Esophagus muscularis mucosa (tissue), 3 donors: ENCODE measurements around the gene CSAD.

ENCODE experiments used
- CTCF ChIP-seq, 3 experiments: fragments of 200-600 bp in 2 of 3; fragments of 450-650 bp in 1 of 3; sonication (generic) in 2 of 3; IDR thresholded peaks; one replicate each; pipeline ENCODE4 v1.5.1; 2017 to 2019; ENCODE audit warnings: antibody characterized with exemption in 3 of 3, mild to moderate bottlenecking in 2 of 3, moderate library complexity in 1 of 3
- POLR2A ChIP-seq: fragments of 450-650 bp; IDR thresholded peaks from one replicate; pipeline ENCODE4 v1.6.1; 2017; ENCODE audit warnings: antibody characterized with exemption, moderate library complexity, mild to moderate bottlenecking, low read depth
- POLR2AphosphoS5 ChIP-seq, 2 donors: sonication (generic); formaldehyde crosslinking; IDR thresholded peaks; one replicate each; pipeline ENCODE4 v1.6.1; 2017; ENCODE audit warnings: antibody characterized with exemption in 2 of 2

- no peak for TF ChIP-seq POLR2A
- no peak for TF ChIP-seq CTCF (IDR thresholded peaks at IDR 0.05)
- TF ChIP-seq POLR2AphosphoS5 (IDR thresholded peaks at IDR 0.05), result no peak
These were observed 19.4 kb downstream of the CSAD start for GRCh38 chr12:53161119-53161911.
